ENCODE measurements around the gene PDYN.

The PDYN gene

GRCh38 chr20:1994627-1995026 is 769 bp upstream of the PDYN start:
- Histone ChIP-seq H2AFZ (ENCODE audit: low read depth) (no peak overlapping the region), H3K27me3 (ENCODE audit: insufficient read depth, low read depth) (no peaks in the 10 kb centered on the region), H3K9ac (no peak overlapping the region), H3K4me2 (no peak overlapping the region), H3K79me2 (ENCODE audit: insufficient read depth, low read depth) (no peaks in the 10 kb centered on the region), H3K36me3 (ENCODE audit: insufficient read depth) (no peaks in the 10 kb centered on the region), H3K27ac (no peak overlapping the region), H4K20me1 (ENCODE audit: insufficient read depth) (no peaks in the 10 kb centered on the region), H3K4me3 (IDR thresholded peaks at IDR 0.05; ENCODE audit: insufficient read depth, low read depth, low read length) (no peak overlapping the region), H3K4me1 (ENCODE audit: low read depth, poor library complexity, severe bottlenecking) (no peaks in the 10 kb centered on the region)
- TF ChIP-seq CTCF (conservative IDR thresholded peaks at IDR 0.05; ENCODE audit: low read depth, low read length) = no peak

- Histone ChIP-seq H3K4me2 (no peak overlapping the region), H2AFZ (ENCODE audit: low read depth) (no peak overlapping the region), H3K4me1 (ENCODE audit: low read depth, poor library complexity, severe bottlenecking) (no peaks in the 10 kb centered on the region), H3K9ac (no peak overlapping the region), H3K79me2 (ENCODE audit: insufficient read depth, low read depth) (no peaks in the 10 kb centered on the region), H4K20me1 (ENCODE audit: insufficient read depth) (no peaks in the 10 kb centered on the region), H3K27ac (no peak overlapping the region), H3K4me3 (IDR thresholded peaks at IDR 0.05; ENCODE audit: insufficient read depth, low read depth, low read length) (no peak overlapping the region), H3K27me3 (ENCODE audit: insufficient read depth, low read depth) (no peaks in the 10 kb centered on the region), H3K36me3 (ENCODE audit: insufficient read depth) (no peaks in the 10 kb centered on the region)
- no peak for TF ChIP-seq CTCF (conservative IDR thresholded peaks at IDR 0.05; ENCODE audit: low read depth, low read length)
These were observed 1.3 kb downstream of the PDYN start for GRCh38 chr20:1992359-1993110.

GRCh38 chr20:1987826-1988225 is 6.0 kb downstream of the PDYN start:
- Histone ChIP-seq H3K9ac (no peak overlapping the region), H3K79me2 (ENCODE audit: insufficient read depth, low read depth) (no peaks in the 10 kb centered on the region), H3K4me3 (IDR thresholded peaks at IDR 0.05; ENCODE audit: insufficient read depth, low read depth, low read length) (no peak overlapping the region), H3K4me1 (ENCODE audit: low read depth, poor library complexity, severe bottlenecking) (no peaks in the 10 kb centered on the region), H3K36me3 (ENCODE audit: insufficient read depth) (no peaks in the 10 kb centered on the region), H4K20me1 (ENCODE audit: insufficient read depth) (no peaks in the 10 kb centered on the region), H3K27me3 (ENCODE audit: insufficient read depth, low read depth) (no peaks in the 10 kb centered on the region), H3K27ac (no peak overlapping the region), H2AFZ (ENCODE audit: low read depth) (no peak overlapping the region), H3K4me2 (no peak overlapping the region)
- TF ChIP-seq CTCF (conservative IDR thresholded peaks at IDR 0.05; ENCODE audit: low read depth, low read length) = no peak

GRCh38 chr20:1983301-1983700 is 10.6 kb downstream of the PDYN start:
- Histone ChIP-seq H4K20me1 (ENCODE audit: insufficient read depth) (no peaks in the 10 kb centered on the region), H3K4me2 (no peak overlapping the region), H3K27ac (no peak overlapping the region), H3K4me3 (IDR thresholded peaks at IDR 0.05; ENCODE audit: insufficient read depth, low read depth, low read length) (no peak overlapping the region), H3K79me2 (ENCODE audit: insufficient read depth, low read depth) (no peaks in the 10 kb centered on the region), H3K27me3 (ENCODE audit: insufficient read depth, low read depth) (no peaks in the 10 kb centered on the region), H3K4me1 (ENCODE audit: low read depth, poor library complexity, severe bottlenecking) (no peaks in the 10 kb centered on the region), H3K9ac (no peak overlapping the region), H2AFZ (ENCODE audit: low read depth) (no peak overlapping the region), H3K36me3 (ENCODE audit: insufficient read depth) (no peaks in the 10 kb centered on the region)
- no peak for TF ChIP-seq CTCF (conservative IDR thresholded peaks at IDR 0.05; ENCODE audit: low read depth, low read length)
